ENCODE results near the gene TMEM123.

TMEM123 gene

GRCh38 chr11:102359372-102359771, 93.2 kb downstream of the TMEM123 start:
- DNase-seq (ENCODE audit: low spot score), result no peak

GRCh38 chr11:102357116-102357515, 95.4 kb downstream of the TMEM123 start:
- DNase-seq (ENCODE audit: low spot score), result no peak

- DNase-seq (ENCODE audit: low spot score), result peak; percentile 12
These were observed 104.8 kb downstream of the TMEM123 start for GRCh38 chr11:102347462-102348370.

GRCh38 chr11:102346748-102347461, 105.7 kb downstream of the TMEM123 start, which contains the start of gene BIRC2:
Gene BIRC2 (plus strand): TSS chr11:102347214. CDS start chr11:102349855, 2,641 bp downstream.
- peak; percentile 95 for DNase-seq (ENCODE audit: low spot score)

GRCh38 chr11:102346456-102346747, 106.2 kb downstream of the TMEM123 start:
- DNase-seq (ENCODE audit: low spot score), result no peak
